Measurements from ENCODE around the gene HEATR9.
"Not testable (repeated sequence)": the region's sequence is repeated elsewhere in the genome, so short reads cannot be mapped to it uniquely, and the experiment has no call there.

The HEATR9 gene, protein sequence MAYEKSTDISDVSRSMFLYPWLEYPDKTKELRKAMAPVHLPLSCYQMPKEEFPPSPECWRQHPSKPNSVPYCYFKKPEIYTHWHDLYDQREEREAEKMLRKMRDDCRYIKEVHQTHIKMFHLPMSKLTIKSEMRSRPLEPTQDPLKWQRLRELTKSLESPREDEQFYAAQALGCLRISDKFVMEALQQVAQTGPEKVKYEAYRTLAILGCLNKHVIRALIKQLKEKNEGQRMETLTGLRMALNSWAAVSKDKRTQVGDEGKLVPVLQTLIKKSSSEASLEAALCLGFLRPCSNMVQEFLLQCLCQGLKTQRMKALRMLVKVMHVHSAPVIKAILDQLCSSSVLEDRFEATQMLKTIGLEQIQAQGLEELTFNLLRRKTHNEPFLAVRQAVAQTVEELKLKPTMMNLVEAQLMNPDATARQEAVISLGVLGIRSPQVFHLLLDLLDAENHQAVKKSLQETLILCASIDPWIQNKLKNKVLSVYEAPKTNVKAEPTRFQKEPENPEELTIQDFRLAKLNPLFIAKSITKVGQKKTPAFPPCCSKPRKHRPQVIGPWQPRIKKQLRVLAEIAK

DNA sequence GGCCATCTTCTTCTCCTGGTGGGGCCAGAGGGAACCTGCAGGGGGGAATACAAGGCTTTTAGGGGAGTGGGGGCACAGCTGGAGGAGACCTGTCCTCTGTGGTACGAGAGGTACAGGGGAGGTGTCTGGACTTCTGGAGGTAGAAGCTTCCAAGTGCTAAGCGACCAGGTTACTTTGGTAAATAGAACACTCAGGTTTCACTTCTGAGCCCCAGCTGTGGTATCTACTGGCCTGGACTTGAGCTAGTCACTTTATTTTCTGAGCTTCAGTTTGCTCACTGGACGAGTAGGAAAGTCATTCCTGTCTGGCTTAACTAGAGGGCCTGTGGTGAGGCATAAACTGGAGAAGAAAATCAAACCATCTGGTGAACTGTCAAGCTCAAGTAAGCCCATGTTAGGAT is at the start of gene HEATR9:
TSS of gene HEATR9 (minus strand) at position 155 of the 400 bp plus-strand sequence. CDS start at position 6, 149 bp downstream.
- DNase-seq (ENCODE audit: low read depth in 2 of 2, low spot score in 1 of 2) = no peak

DNA sequence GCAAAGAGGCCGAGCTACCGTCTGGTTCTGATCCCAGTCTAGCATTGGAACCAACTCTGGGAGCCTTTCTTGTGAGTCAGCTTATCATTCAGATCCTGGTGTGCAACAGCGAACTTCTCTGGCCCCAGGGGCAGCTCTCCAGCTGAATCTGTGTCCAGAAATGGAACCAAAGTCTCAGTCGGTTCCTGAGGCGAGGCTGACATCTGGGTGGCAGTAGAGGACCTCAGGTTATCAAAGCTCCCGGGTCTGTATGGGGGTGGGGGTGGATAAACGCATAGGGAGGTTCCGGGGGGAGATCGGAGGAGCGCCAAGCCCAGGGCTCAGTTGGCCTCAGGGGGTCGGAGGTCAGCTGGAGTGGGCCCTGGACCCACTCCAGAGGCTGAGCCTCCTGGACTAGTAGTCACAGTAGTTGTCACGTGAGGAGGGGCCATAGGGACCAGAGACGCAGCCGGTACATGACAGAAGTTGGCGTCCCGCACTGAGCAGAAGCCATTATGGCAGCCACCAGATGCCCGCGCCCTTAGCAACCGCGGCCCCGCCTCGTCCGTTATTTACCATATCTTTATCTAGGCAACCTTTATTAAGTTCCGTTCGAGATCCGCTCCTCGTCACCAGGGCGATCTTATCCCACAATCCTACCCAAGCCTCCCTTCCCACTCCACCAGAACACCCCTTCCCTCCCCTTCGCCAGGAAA is 49.0 kb upstream of the HEATR9 start:
- no peak for DNase-seq (ENCODE audit: low read depth in 2 of 2, low spot score in 1 of 2)

DNA sequence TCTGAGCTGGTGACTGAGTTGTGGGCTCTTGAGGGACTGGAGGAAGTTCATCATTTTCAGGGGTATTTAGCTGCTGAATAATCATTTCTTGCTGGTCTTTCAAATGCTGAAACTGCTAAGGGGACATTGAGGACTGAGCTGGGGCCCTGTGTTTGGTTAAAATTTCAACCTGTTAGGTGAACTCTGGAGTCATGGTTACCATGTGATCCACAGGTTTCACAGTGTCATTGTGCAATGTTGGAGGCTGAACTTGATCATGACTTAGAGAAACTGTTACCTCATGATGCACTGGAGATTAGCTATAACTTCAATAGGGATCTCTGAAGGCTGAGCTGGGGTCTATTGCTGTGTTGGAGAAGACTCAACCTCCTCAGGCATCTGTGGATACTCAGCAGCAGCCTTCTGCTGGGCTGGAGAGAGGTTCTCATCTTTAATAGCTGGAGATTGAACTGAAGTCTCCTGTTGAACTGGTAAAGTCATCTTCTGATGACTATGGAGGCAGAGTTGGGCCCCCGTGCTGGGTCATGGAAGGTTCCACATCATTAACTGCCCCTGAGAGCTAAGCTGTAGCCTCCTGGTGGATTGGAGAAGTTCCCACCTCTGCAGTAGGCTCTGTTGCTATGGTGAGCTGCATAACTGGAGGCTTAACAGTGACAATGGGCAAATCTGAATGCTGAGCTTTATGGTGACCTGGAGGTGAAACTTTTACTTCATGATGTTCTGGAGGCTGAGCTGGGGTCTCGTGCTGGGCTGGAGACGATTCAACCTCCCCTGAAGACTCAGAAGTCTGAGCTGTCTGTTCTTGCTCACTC is 46.7 kb upstream of the HEATR9 start:
- DNase-seq (ENCODE audit: low read depth in 2 of 2, low spot score in 1 of 2) = no peak

DNA sequence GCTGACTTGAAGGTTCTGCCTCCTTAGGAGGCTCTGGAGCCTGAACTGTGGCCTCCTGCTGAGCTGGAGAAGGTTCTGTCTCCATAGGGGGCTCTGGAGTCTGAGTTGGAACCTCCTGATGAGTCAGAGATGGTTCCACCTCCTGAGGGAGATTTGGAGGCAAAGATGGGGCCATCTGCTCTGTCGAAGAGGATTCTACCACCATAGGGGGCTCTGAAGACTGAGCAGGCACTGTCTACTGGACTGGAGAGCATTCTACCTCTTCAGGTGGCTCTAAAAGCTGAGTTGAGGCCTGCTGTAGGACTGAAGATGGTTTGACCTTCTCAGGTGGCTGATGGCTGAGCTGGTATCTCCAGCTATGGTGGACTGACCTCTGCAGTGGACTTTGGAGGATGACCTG is 45.7 kb upstream of the HEATR9 start:
- no peak for DNase-seq (ENCODE audit: low read depth in 2 of 2, low spot score in 1 of 2)

DNA sequence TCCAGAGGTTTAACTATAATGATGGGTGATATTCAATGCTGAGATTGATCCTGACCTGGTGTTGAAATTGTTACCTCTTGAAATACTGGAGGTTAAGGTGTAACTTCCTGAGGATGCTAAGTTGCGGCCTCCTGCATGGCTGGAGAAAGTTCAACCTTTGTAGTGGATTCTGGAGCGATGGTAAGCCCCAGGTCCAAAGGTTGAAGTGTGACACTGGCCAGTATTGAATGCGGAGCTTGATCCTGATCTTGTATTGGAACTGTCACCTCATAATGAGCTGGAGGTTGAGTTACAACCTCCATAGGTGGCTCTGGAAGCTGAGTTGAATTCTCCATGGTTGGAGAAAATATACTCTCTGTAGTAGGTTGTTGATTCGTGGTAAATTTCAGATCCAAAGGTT is 44.9 kb upstream of the HEATR9 start:
- DNase-seq (ENCODE audit: low read depth in 2 of 2, low spot score in 1 of 2) = no peak

DNA sequence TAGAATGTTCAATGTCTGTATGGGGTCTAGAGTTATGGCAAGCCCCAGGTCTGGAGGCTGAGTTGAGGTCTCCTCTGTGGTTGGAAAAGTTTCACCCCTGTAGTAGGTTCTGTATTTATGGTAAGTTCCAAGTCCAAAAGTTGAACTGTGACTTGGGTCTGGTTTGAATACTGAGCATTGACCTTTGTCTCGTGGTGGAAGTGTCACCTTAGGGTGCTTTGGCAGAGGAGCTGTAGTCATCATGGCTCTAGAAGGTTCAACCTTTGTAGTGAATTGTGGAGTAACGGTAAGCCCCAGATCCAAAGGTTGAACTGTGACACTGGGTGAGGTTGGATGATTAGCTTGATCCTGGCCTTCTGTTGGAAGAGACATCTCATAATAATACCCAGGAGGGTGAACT is 44.3 kb upstream of the HEATR9 start:
- no peak for DNase-seq (ENCODE audit: low read depth in 2 of 2, low spot score in 1 of 2)

DNA sequence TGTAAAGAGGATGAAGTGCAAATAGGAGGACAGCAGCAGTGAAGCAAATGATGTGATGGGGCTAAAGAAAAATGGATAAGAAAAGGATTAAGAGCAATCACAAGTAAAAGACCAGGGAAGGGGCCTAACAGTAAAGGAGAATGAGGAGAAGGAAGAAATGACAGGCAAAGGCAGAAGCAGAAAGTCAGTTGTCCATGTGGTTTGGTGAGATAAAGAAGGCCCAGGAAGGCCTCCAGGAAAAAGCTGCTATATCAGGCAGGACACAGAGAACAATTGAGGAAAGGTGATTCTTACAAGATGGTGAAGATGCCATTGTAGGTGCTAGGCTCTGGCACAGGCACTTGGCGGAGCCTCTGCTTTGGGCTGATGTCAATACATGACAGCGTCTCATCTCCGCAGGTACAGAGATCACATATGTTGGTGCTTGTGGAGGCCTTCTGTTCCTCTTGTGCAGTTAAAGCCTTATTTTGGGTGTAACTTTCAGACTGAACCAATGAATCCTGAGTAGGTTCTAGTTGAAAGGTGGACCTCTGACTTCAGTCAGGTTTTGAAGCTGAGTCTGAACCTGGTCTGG is 43.7 kb upstream of the HEATR9 start:
- DNase-seq (ENCODE audit: low read depth in 2 of 2, low spot score in 1 of 2) = no peak

DNA sequence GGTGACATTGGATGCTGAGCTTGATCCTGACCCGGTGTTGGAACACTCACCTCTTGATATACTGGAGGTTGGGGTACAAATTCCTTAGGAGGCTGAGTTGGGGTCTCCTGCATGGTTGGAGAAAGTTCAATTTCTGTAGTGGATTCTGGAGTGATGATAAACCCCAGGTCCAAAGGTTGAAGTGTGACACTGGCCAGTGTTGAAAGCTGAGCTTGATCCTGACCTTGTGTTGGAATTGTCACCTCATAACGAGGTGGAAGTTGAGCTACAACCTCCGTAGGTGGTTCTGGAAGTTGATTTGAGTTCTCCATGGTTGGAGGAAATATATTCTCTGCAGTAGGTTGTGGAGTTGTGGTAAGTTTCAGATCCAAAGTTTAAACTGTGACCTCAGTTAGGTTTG is 40.7 kb upstream of the HEATR9 start:
- no peak for DNase-seq (ENCODE audit: low read depth in 2 of 2, low spot score in 1 of 2)

DNA sequence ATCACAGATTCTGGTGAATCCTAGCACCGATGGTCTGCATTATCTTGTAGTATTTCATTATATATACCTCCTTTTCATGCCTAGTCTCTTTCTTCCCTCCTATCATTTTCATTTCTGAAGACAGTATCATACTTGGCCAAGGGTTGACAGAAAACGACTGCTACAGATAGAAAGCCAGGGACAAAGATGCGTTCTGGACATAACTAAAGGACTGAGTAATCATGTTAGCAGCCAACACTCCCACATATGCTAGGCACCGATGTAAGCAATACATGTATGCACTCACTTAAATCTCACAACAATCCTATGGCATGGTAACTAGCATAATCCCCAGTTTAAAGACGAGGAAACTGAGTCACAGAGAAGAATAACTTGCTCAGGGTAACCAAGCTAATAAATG is 39.0 kb upstream of the HEATR9 start:
- DNase-seq (ENCODE audit: low read depth in 2 of 2, low spot score in 1 of 2) = no peak

DNA sequence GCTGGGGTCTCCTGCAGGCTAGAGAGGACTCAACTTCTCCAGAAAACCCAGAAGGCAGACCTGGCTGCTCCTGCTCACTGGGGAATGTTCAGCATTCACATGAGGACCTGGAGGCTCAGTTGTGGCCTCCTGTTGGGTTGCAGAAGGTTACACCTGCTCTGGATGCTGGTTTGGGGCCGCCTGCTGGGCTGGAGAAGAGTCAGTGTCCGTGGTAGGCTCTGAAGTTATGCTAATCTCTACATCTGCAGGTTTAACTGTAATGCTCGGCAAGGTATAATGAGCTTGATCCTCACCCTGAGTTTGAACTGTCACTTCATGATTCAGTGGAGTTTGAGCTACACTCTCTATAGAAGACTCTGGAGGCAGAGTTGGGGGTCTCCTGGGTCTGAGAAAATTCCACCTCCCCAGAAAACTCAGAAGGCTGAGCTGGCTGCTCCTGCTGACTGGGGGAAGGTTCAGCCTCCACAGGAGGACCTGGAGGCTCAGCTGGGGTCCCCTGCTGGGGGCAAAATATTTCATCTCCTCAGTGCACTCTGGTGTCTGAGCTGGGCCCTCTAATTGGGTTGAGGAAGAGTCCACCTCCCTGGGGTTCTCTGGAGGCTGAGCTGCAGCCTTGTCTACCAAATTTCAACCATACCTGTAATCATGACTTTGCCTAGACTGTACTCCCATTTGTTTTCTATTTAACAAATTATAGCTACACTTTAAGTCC is 38.4 kb upstream of the HEATR9 start:
- DNase-seq (ENCODE audit: low read depth in 2 of 2, low spot score in 1 of 2) = no peak

DNA sequence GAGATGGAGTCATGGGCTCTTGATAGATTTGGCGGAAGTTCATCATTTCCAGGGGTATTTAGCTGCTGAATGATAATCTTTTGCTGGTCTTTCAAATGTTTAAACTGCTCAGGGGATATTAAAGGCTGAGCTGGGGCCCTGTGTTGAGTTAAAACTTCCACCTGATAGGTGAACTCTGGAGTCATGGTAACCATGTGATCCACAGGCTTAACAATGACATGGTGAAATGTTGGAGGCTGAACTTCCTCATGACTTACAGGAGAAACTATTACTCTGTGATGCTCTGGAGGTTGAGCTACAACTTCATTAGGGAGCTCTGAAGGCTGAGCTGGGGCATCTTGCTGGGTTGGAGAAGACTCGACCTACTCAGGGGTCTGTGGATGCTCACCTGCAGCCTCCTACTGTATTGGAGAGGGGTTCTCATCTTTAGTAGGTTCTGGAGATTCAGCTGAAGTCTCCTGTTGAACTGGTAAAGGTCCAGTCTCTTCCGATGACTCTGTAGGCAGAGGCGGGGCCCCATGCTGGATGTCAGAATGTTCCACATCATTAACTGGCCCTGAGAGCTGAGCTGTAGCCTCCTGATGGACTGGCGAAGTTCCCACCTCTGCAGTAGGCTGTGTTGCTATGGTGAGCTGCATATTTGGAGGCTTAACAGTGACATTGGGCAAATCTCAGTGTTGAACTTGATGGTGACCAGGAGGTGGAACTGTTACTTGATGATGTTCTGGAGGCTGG is 37.7 kb upstream of the HEATR9 start:
- no peak for DNase-seq (ENCODE audit: low read depth in 2 of 2, low spot score in 1 of 2)

DNA sequence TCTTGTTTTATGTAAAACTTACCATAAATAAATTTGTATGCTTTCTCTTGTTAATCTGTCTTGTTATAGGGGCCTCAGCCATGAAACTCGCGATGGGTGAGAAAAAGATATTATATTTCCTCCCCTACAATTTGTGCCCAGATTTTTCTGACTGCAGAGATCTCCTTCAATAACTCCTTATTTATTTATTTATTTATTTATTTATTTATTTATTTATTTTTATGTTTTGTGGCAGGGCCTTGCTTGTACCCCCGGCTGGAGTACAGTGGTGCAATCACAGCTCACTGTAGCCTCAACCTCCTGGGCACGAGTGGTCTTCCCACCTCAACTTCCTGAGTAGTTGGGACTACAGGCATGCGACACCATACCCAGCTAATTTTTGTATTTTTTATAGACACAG is 34.8 kb upstream of the HEATR9 start:
- DNase-seq (ENCODE audit: low read depth in 2 of 2, low spot score in 1 of 2) = no peak

DNA sequence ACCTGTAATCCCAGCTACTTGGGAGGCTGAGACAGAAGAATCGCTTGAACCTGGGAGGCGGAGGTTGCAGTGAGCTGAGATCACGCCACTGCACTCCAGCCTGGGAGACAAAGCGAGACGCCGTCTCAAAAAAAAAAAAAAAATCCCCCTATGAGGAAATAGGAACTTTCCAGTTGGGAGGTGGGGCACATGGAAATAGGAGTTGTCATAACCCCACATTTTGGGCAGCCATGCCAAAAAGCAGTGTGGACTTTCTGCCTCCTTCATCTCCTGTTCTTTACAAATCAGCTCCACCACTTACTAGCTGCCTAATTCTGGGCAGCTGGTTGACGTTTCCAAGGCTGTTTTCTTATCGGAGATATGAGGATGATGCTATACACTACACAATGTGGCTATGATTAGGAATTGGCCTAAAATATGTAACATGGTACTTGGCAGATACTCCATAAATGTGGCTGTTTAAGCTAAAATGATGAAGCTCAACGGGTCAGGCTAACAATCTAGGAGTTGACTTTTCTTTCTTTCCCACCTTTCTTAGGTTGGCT is 33.0 kb upstream of the HEATR9 start:
- no peak for DNase-seq (ENCODE audit: low read depth in 2 of 2, low spot score in 1 of 2)

DNA sequence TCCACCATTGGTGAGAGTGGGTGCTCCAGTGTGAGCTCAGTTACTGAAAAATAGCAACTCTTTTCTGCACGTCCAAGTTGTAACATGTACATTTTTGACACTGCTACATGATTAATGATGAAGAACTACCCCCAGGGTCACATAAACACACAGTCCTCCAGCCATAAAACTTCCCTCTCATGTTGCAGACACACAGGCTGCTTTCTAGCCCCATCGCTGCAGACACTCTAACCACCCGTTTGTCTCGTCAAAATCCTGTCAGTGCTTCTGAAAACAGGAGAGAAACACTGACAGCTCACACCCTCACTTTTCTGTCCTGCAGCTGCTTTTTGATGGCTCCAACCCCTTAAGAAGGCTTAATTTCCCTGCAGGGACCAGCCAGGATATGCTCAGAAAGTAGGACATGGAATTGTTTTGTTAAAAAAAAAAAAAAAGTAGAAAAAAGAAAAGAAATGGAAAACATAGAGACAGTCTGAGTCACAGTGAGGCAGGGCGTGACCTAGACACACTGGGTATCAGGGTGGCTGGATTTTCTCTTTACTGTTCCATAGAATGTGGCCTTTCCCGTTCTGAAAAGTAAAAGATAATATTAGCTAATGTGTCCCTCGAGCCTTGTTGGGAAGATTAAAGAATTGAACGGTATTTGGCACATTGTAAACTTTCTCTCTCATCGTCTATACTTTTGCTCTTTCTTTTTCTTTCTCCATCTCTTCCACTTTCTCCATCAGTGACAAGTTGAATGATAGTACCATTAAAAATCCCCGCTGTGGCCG is 32.2 kb upstream of the HEATR9 start:
- DNase-seq (ENCODE audit: low read depth in 2 of 2, low spot score in 1 of 2) = no peak

DNA sequence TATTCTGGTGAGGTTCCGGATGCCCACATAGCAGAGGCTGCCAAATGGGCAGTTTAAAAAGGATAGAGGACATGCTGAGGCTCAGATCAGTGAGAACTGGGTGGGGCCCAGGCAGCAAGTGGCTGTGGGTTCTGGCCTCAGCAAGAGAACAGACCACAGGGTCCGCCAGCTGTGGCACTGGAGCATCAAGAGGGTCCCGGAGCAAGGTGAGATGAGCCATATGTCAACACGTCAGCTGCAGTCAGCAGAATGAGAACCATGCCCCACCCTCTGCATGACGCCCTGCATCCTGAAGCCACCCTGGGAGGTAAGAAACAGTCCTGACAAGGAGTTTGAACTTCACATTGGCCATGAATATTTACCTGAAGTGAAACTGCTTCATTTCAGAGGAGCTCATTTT is 31.6 kb upstream of the HEATR9 start:
- DNase-seq (ENCODE audit: low read depth in 2 of 2, low spot score in 1 of 2) = no peak

DNA sequence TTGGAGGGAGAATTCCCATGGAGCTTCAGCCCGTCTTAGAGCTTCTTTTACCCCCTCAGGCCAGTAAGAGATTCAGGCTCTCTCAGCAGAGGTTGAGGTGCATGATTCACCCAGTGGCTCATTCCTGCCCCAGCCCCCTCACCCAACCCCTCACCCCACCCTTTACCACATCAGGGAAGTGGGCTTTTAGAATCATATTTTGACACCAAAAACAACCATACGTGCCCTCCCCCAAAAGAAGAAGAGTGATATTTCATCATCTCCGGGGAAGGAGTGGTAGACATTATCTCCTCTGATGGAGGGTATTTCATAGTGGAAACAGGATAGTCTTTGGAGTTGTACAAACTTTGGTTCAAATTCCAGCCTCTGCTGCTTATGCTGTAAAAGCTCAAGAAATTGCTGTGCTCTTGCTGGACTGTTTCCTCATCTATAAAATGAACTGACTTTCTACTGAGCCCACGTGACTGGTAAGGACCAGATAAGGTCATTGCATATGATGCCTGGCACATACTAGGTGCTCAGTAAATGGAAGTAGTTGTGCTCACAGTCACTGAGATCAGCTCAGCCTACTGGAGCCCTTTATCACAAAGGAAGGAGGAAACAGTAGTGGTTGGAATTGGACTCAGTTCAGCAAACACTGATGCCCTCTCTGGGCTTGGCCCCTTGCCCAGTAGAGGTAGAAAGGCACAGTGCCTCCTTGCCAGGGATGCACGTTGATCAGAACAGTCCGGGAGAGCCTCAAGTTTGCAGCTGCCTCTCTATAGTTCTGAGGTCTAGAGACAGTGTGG is 29.8 kb upstream of the HEATR9 start:
- DNase-seq (ENCODE audit: low read depth in 2 of 2, low spot score in 1 of 2) = no peak

DNA sequence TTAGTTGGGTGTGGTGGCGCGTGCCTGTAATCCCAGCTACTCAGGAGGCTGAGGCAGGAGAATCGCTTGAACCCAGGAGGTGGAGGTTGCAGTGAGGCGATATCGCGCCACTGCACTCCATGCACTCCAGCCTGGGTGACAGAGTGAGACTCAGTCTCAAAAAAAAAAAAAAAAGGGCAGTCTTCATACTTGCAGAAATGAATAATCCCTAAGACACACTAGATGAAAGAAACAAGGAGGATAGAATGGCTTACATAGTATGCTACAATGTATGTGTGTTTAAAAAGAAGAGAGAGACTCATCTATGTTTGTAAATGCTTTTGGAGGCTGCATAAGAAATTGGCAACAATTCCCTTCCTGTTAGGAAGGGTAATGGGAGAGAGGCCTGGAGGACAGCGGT is 29.1 kb upstream of the HEATR9 start:
- not testable (repeated sequence) for DNase-seq (ENCODE audit: low read depth in 2 of 2, low spot score in 1 of 2)
